H9 (cell line): ENCODE results near the gene AATK. TPM values are rescaled to one million over a fixed set of nuclear protein-coding genes. Genes with fewer than 3 reads are reported as not detected.

Experiments
- DNase-seq: peaks from one replicate; pipeline ENCODE4 v3.0.0-alpha.2; 2017
- H2AFZ ChIP-seq: one replicate; pipeline ENCODE4 v1.6.1; 2013; ENCODE audit warnings: mild to moderate bottlenecking, low read length, control low read depth, moderate library complexity
- H2AK5ac ChIP-seq: 2 replicates; pipeline ENCODE4 v1.6.1; 2013; ENCODE audit warnings: low read length, control low read depth, mixed read lengths; ENCODE audit not compliant: insufficient read length
- H2BK120ac ChIP-seq: one replicate; pipeline ENCODE4 v1.6.1; 2013; ENCODE audit warnings: low read depth, mild to moderate bottlenecking, low read length, control low read depth, inconsistent platforms; ENCODE audit not compliant: poor library complexity, severe bottlenecking
- H2BK12ac ChIP-seq: 2 replicates; pipeline ENCODE4 v1.6.1; 2013; ENCODE audit warnings: low read length, control low read depth, mixed read lengths, low read depth; ENCODE audit not compliant: insufficient read length
- H2BK15ac ChIP-seq: 2 replicates; pipeline ENCODE4 v1.6.1; 2013; ENCODE audit warnings: low read depth, low read length, control low read depth
- H2BK20ac ChIP-seq: one replicate; pipeline ENCODE4 v1.6.1; 2013; ENCODE audit warnings: low read depth, mild to moderate bottlenecking, low read length, control low read depth, inconsistent platforms; ENCODE audit not compliant: poor library complexity, severe bottlenecking
- H2BK5ac ChIP-seq: 2 replicates; pipeline ENCODE4 v1.6.1; 2013; ENCODE audit warnings: low read length, control low read depth, mixed read lengths; ENCODE audit not compliant: insufficient read length
- H3K14ac ChIP-seq: 2 replicates; pipeline ENCODE4 v1.6.1; 2013; ENCODE audit warnings: low read length, control low read depth; ENCODE audit not compliant: insufficient read depth
- H3K18ac ChIP-seq: 2 replicates; pipeline ENCODE4 v1.6.1; 2013; ENCODE audit warnings: low read depth, mild to moderate bottlenecking, mixed read lengths, low read length, control low read depth; ENCODE audit not compliant: insufficient read length
- H3K23ac ChIP-seq: 2 replicates; pipeline ENCODE4 v1.6.1; 2013; ENCODE audit warnings: low read length, control low read depth, mixed read lengths, low read depth; ENCODE audit not compliant: insufficient read length
- H3K23me2 ChIP-seq: 2 replicates; pipeline ENCODE4 v1.6.1; 2013; ENCODE audit warnings: low read depth, mild to moderate bottlenecking, mixed read lengths, low read length, control low read depth; ENCODE audit not compliant: insufficient read length, poor library complexity, severe bottlenecking
- H3K27ac ChIP-seq: 2 replicates; pipeline ENCODE4 v1.5.1; 2013; ENCODE audit warnings: low read length, control low read depth, mixed read lengths, low read depth; ENCODE audit not compliant: insufficient read length
- H3K27me3 ChIP-seq: 2 replicates; pipeline ENCODE4 v1.6.1; 2013; ENCODE audit warnings: low read length, control low read depth, inconsistent platforms; ENCODE audit not compliant: insufficient read depth
- H3K4ac ChIP-seq: 2 replicates; pipeline ENCODE4 v1.6.1; 2013; ENCODE audit warnings: low read depth, mild to moderate bottlenecking, control low read depth, inconsistent platforms, low read length, moderate library complexity
- H3K4me1 ChIP-seq: 2 replicates; pipeline ENCODE4 v1.6.1; 2013; ENCODE audit warnings: low read length, control low read depth, inconsistent platforms; ENCODE audit not compliant: insufficient read depth
- H3K4me2 ChIP-seq: 2 replicates; pipeline ENCODE4 v1.6.1; 2013; ENCODE audit warnings: low read length, control low read depth, mixed read lengths; ENCODE audit not compliant: insufficient read length, insufficient read depth
- H3K56ac ChIP-seq: 2 replicates; pipeline ENCODE4 v1.6.1; 2013; ENCODE audit warnings: low read depth, mild to moderate bottlenecking, mixed read lengths, low read length, control low read depth; ENCODE audit not compliant: insufficient read length
- H3K79me1 ChIP-seq: 2 replicates; pipeline ENCODE4 v1.6.1; 2013; ENCODE audit warnings: low read depth, mild to moderate bottlenecking, moderate library complexity, low read length, control low read depth, inconsistent platforms; ENCODE audit not compliant: insufficient read depth, poor library complexity, severe bottlenecking
- H3K79me2 ChIP-seq: 2 replicates; pipeline ENCODE4 v1.6.1; 2013; ENCODE audit warnings: low read length, control low read depth, inconsistent platforms; ENCODE audit not compliant: insufficient read depth
- H3K9ac ChIP-seq: 2 replicates; pipeline ENCODE4 v1.6.1; 2013; ENCODE audit warnings: low read length, control low read depth, mixed read lengths; ENCODE audit not compliant: insufficient read length; ENCODE audit errors: extremely low read depth
- H3K9me3 ChIP-seq: one replicate; pipeline ENCODE4 v1.6.1; 2013; ENCODE audit warnings: low read depth, low read length, inconsistent platforms; ENCODE audit not compliant: control insufficient read depth
- H3T11ph ChIP-seq: one replicate; pipeline ENCODE4 v1.6.1; 2013; ENCODE audit warnings: mild to moderate bottlenecking, low read length, control low read depth, inconsistent platforms
- H4K20me1 ChIP-seq: one replicate; pipeline ENCODE4 v1.6.1; 2013; ENCODE audit not compliant: control insufficient read depth, insufficient read length, insufficient read depth
- H4K5ac ChIP-seq: 2 replicates; pipeline ENCODE4 v1.6.1; 2013; ENCODE audit warnings: low read depth, mild to moderate bottlenecking, mixed read lengths, low read length, control low read depth; ENCODE audit not compliant: insufficient read length
- H4K8ac ChIP-seq: replicated peaks from 2 replicates; pipeline ENCODE4 v1.6.1; 2013; ENCODE audit warnings: low read length, control low read depth, mixed read lengths, low read depth; ENCODE audit not compliant: insufficient read length
- H4K91ac ChIP-seq: 2 replicates; pipeline ENCODE4 v1.6.1; 2013; ENCODE audit warnings: low read depth, mild to moderate bottlenecking, moderate library complexity, mixed read lengths, low read length, control low read depth; ENCODE audit not compliant: insufficient read length
- H3K27ac Mint-ChIP-seq, 3 experiments: 2 replicates in 2 of 3; 3 replicates in 1 of 3; pipeline ENCODE4 v1.8.0; 2020 to 2021; ENCODE audit warnings: mixed read lengths in 3 of 3, mild to moderate bottlenecking in 1 of 3, moderate library complexity in 1 of 3
- H3K27me3 Mint-ChIP-seq: 2 replicates; pipeline ENCODE4 v1.8.0; 2021; ENCODE audit warnings: low read depth, mild to moderate bottlenecking, moderate library complexity, mixed read lengths
- H3K36me3 Mint-ChIP-seq, 3 experiments: 2 replicates in 2 of 3; 3 replicates in 1 of 3; pipeline ENCODE4 v1.8.0; 2020 to 2021; ENCODE audit warnings: low read depth in 3 of 3, mixed read lengths in 3 of 3; ENCODE audit not compliant: insufficient read depth in 1 of 3
- H3K4me1 Mint-ChIP-seq, 2 experiments: 2 replicates each; pipeline ENCODE4 v1.8.0; 2020; ENCODE audit warnings: mixed read lengths in 2 of 2
- H3K4me3 Mint-ChIP-seq, 2 experiments: 2 replicates in 1 of 2; 3 replicates in 1 of 2; pipeline ENCODE4 v1.8.0; 2020 to 2021; ENCODE audit warnings: mild to moderate bottlenecking in 2 of 2, mixed read lengths in 2 of 2, moderate library complexity in 1 of 2
- H3K9me3 Mint-ChIP-seq, 2 experiments: 2 replicates in 1 of 2; 3 replicates in 1 of 2; pipeline ENCODE4 v1.8.0; 2020; ENCODE audit warnings: mild to moderate bottlenecking in 2 of 2, mixed read lengths in 2 of 2, moderate library complexity in 1 of 2
- WGBS: extraction: QIAGEN DNeasy Blood & Tissue Kit; methylation state at CpG from one replicate; pipeline ENCODE4 v1.1.7; 2013; ENCODE audit warnings: missing lambda C conversion rate, low lambda C conversion rate, mixed read lengths; ENCODE audit not compliant: insufficient read length; ENCODE audit errors: extremely low coverage; 5-methylcytosine and 5-hydroxymethylcytosine counted together
- total RNA-seq: library from RNA; stranded (reverse); gene quantifications from 2 replicates; pipeline ENCODE4 v1.2.1, GENCODE V29; 2021
- TF ChIP-seq, protein P1 (sequence below): fragments of 200-600 bp; sonication (generic); conservative IDR thresholded peaks from 3 replicates; pipeline ENCODE4 v1.8.0; 2021; ENCODE audit warnings: antibody characterized with exemption, mild to moderate bottlenecking

Gene AATK
- total RNA-seq, 1 experiment from 2014 or later: 2.4 TPM

- Mint-ChIP-seq H3K36me3 (peaks cover 0 to 10% (median 9%) of the 10 kb centered on the region in 3 experiments; a peak in 3 of 7 replicates), H3K9me3 (no peaks in the 10 kb centered on the region), H3K27ac (peak overlapping the region in 1 of 3 experiments; percentile 64; a peak in 1 of 7 replicates), H3K4me1 (peaks cover under 1 to 5% of the 10 kb centered on the region in 2 experiments; a peak in 1 of 4 replicates), H3K4me3 (no peak overlapping the region), H3K27me3 (no peaks in the 10 kb centered on the region; the same call in 1 of the 2 replicates)
- no peak overlapping the region for H3T11ph ChIP-seq
- no peak overlapping the region for H3K18ac ChIP-seq
- no peak overlapping the region for H2BK15ac ChIP-seq
- no peak overlapping the region for H3K4ac ChIP-seq
- no peak overlapping the region for H3K27ac ChIP-seq
- no peak overlapping the region for H3K4me2 ChIP-seq
- no peak overlapping the region for H2BK120ac ChIP-seq
- H3K79me2 ChIP-seq: no peaks in the 10 kb centered on the region
- no peaks in the 10 kb centered on the region for H3K4me1 ChIP-seq
- TF ChIP-seq, protein P1, sequence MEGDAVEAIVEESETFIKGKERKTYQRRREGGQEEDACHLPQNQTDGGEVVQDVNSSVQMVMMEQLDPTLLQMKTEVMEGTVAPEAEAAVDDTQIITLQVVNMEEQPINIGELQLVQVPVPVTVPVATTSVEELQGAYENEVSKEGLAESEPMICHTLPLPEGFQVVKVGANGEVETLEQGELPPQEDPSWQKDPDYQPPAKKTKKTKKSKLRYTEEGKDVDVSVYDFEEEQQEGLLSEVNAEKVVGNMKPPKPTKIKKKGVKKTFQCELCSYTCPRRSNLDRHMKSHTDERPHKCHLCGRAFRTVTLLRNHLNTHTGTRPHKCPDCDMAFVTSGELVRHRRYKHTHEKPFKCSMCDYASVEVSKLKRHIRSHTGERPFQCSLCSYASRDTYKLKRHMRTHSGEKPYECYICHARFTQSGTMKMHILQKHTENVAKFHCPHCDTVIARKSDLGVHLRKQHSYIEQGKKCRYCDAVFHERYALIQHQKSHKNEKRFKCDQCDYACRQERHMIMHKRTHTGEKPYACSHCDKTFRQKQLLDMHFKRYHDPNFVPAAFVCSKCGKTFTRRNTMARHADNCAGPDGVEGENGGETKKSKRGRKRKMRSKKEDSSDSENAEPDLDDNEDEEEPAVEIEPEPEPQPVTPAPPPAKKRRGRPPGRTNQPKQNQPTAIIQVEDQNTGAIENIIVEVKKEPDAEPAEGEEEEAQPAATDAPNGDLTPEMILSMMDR: no peak
- no peaks in the 10 kb centered on the region for H3K79me1 ChIP-seq
- no peak overlapping the region for H2BK20ac ChIP-seq
- H4K5ac ChIP-seq: no peak overlapping the region
- no peak overlapping the region for H4K8ac ChIP-seq
- no peak overlapping the region for H3K9ac ChIP-seq
- H3K23me2 ChIP-seq: no peaks in the 10 kb centered on the region
- no peak overlapping the region for H2AFZ ChIP-seq
- no peak overlapping the region for H3K56ac ChIP-seq
- H3K14ac ChIP-seq: no peak overlapping the region; the same call in 1 of the 2 replicates
- no peak overlapping the region for H4K91ac ChIP-seq
- H2BK12ac ChIP-seq: no peak overlapping the region
- no peak overlapping the region for H2BK5ac ChIP-seq
- no peak for DNase-seq
- H4K20me1 ChIP-seq: peaks cover 3% of the 10 kb centered on the region
- H3K23ac ChIP-seq: no peak overlapping the region
- no peak overlapping the region for H2AK5ac ChIP-seq
- no CpG with 5 or more reads among the region's 26 CpGs for WGBS
- H3K27me3 ChIP-seq: no peaks in the 10 kb centered on the region
- H3K9me3 ChIP-seq: no peaks in the 10 kb centered on the region
Observed at GRCh38 chr17:81084680-81085419, 81.2 kb downstream of the AATK start.
